Stimulated activated CD4-positive, alpha-beta T cell treated with anti-CD3 and anti-CD28 coated beads, Interleukin-12 subunit alpha, Interleukin-12 subunit beta, amount 100 ng/mL, for 4 hours (primary cell): ENCODE measurements around the gene PRKAG3.
"Not testable (repeated sequence)": the region's sequence is repeated elsewhere in the genome, so short reads cannot be mapped to it uniquely, and the experiment has no call there.

Experiments used
- DNase-seq: peaks from one replicate; pipeline ENCODE4 v3.0.0-alpha.2; 2020

PRKAG3 gene

DNA sequence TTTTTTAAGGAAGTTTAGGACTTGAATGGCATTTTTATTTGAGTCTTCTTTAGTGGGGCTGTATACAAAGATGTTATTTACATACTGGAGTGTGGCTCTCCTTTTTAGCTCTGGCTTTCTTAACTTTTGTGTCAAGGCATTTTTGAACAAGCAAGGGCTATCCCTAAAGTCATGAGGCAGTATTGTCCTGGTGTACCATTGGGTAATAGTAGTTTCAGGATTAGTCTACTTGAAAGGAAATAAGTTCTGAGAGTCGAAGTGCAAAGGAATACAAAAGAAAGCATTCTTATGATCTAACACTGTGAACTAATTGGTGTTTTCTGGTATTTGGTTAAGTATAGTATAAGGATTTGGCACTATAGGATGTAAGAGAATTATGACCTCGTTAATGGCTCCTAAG, 51.6 kb downstream of the PRKAG3 start:
- no peak for DNase-seq

DNA sequence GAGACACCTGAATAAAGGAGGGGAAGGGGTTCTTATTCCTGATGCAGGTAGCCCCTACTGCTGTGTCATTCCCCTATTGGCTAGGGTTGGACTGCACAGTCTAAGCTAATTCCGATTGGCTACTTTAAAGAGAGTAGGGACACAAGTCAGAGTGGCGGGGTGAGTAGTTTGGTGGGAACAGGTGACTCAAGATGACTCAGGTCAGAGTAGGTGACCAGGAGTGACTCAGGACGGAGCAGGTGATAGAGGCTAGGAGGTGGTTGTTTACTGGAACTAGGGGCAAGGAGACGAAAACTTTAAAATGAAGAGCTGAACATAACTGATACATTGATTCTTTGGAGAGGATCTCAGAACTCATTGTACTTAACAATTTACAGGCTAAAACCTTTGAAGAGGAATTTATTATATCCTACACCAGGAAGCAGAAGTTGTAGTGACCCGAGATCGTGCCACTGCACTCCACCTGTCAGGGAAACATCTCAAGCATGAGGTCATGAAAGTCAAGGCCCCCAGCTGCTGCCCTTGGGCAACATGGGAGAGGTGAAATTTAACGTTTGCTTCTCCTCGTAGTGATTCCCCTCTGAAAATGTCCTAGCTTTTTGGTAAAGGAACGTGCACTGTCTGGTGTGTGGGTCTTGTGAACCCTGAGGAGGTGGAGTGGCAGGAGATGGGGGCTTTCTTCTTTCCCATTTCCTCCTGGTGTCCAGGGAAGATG, 54.2 kb downstream of the PRKAG3 start:
- DNase-seq: no peak

DNA sequence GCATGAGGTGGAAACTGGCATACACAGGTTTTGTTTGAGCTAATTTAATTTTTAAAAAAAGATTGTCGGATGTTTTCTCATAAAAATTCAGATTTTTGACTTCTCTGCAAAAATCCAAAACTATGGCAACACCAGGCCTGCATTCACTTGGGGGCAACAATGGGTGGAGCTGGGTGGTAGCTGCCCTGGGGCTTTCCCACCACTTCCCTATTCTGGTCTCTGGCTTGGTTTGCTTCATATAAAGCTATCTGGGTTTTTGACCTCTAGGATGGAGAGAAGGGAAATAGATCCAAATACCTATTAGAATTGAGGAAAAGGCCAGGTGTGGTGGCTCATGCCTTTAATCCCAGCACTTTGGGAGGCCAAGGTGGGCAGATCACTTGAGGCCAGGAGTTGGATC, 55.1 kb downstream of the PRKAG3 start:
- DNase-seq: no peak

DNA sequence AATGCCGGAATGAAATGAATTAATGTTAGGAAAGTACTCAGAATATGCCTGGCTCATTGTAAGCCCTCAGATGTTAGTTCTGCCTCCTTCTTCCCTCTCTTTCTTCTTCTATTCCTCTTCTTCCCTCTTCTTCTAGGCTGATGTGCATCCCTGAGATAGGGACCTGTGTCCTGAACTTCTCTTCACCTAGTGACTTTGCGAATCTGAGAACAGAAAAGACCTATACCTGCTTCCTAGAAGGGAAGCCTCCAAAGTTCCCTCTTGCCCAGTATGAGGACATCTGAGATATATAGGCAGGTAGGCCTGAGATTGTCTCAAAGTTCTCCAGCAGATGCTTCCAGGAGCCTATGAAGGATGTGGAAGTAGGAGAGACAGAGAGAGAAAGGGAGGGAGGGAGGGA, 57.7 kb downstream of the PRKAG3 start:
- DNase-seq: no peak

DNA sequence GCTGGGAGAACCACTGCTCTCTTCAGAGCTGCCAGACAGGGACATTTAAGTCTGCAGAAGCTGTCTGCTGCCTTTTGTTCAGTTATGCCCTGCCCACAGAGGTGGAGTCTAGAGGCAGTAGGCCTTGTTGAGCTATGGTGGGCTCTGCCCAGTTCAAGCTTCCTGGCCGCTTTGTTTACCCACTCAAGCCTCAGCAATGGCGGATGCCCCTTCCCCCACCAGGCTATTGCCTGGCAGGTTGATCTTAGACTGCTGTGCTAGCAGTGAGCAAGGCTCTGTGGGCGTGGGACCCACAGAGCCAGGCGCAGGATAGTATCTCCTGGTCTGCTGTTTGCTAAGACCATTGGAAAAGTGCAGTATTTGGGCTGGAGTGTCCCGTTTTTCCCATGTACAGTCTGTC, 58.8 kb downstream of the PRKAG3 start:
- DNase-seq: not testable (repeated sequence)
